ENCODE results near the gene NDUFS7. TPM values are rescaled to one million over a fixed set of nuclear protein-coding genes. Genes with fewer than 3 reads are reported as not detected.

NDUFS7 gene
- total RNA-seq, 1 experiment from 2014 or later = 83.9 TPM

- H2BK20ac ChIP-seq (ENCODE audit: low read depth, low read length, poor library complexity, severe bottlenecking) = no peak overlapping the region
- no peak overlapping the region for H3K4me3 Mint-ChIP-seq
- H3K4ac ChIP-seq (ENCODE audit: low read depth, low read length) = no peak overlapping the region
- H3T11ph ChIP-seq (ENCODE audit: low read length) = no peak overlapping the region
- no peaks in the 10 kb centered on the region for H3K9me3 ChIP-seq (ENCODE audit: control insufficient read depth, low read depth, low read length)
- H2BK120ac ChIP-seq (ENCODE audit: low read depth, low read length, poor library complexity, severe bottlenecking) = no peak overlapping the region
- peaks cover 11% of the 10 kb centered on the region for H3K23me2 ChIP-seq (ENCODE audit: insufficient read length, low read depth, low read length, poor library complexity, severe bottlenecking)
- H3K27ac Mint-ChIP-seq = peak overlapping the region in 1 of 3 experiments; percentile 34; a peak in 1 of 7 replicates
- no peak overlapping the region for H3K23ac ChIP-seq (ENCODE audit: insufficient read length, low read depth, low read length)
- H3K4me1 ChIP-seq (ENCODE audit: insufficient read depth, low read length) = no peaks in the 10 kb centered on the region
- no peak overlapping the region for H3K27ac ChIP-seq (ENCODE audit: insufficient read length, low read depth, low read length)
- H4K5ac ChIP-seq (ENCODE audit: insufficient read length, low read depth, low read length) = no peak overlapping the region
- TF ChIP-seq CTCF (conservative IDR thresholded peaks at IDR 0.05) = no peak
- H2AFZ ChIP-seq (ENCODE audit: low read length) = no peak overlapping the region
- H3K56ac ChIP-seq (ENCODE audit: insufficient read length, low read depth, low read length) = no peak overlapping the region
- no peaks in the 10 kb centered on the region for H3K27me3 ChIP-seq (ENCODE audit: insufficient read depth, low read length)
- H3K14ac ChIP-seq (ENCODE audit: insufficient read depth, low read length) = no peak overlapping the region
- no peak overlapping the region for H3K4me2 ChIP-seq (ENCODE audit: insufficient read depth, insufficient read length, low read length)
- no peaks in the 10 kb centered on the region for H3K79me1 ChIP-seq (ENCODE audit: insufficient read depth, low read depth, low read length, poor library complexity, severe bottlenecking)
- H3K9ac ChIP-seq (ENCODE audit: extremely low read depth, insufficient read length, low read length) = no peak overlapping the region
- no peak overlapping the region for H2AK5ac ChIP-seq (ENCODE audit: insufficient read length, low read length)
- H4K8ac ChIP-seq (replicated peaks; ENCODE audit: insufficient read length, low read depth, low read length) = no peak overlapping the region
- H3K4me1 Mint-ChIP-seq = peaks cover 49 to 62% of the 10 kb centered on the region in 2 experiments
- H3K27me3 Mint-ChIP-seq (ENCODE audit: low read depth) = peaks cover 1% of the 10 kb centered on the region; the same call in 1 of the 2 replicates
- H3K9me3 Mint-ChIP-seq = no peaks in the 10 kb centered on the region
- no peak for DNase-seq
- H2BK5ac ChIP-seq (ENCODE audit: insufficient read length, low read length) = no peak overlapping the region
- H3K18ac ChIP-seq (ENCODE audit: insufficient read length, low read depth, low read length) = no peak overlapping the region
- H4K20me1 ChIP-seq (ENCODE audit: control insufficient read depth, insufficient read depth, insufficient read length) = peaks cover 2% of the 10 kb centered on the region
- no peaks in the 10 kb centered on the region for H3K79me2 ChIP-seq (ENCODE audit: insufficient read depth, low read length)
- peaks cover 27 to 90% (median 83%) of the 10 kb centered on the region in 3 experiments for H3K36me3 Mint-ChIP-seq (ENCODE audit: insufficient read depth in 1 of 3, low read depth in 3 of 3)
- no peak overlapping the region for H2BK12ac ChIP-seq (ENCODE audit: insufficient read length, low read depth, low read length)
- no CpG with 5 or more reads among the region's 30 CpGs for WGBS (ENCODE audit: extremely low coverage, insufficient read length, low lambda C conversion rate)
- H2BK15ac ChIP-seq (ENCODE audit: low read depth, low read length) = no peak overlapping the region
- H4K91ac ChIP-seq (ENCODE audit: insufficient read length, low read depth, low read length) = no peak overlapping the region
Observed at GRCh38 chr19:1360126-1360817, 23.4 kb upstream of the NDUFS7 start.
